SU-DHL-6 (cell line): ENCODE measurements around the gene TTLL11.

Experiments
- H2AFZ ChIP-seq: fragments of 200-600 bp; sonication (generic); 2 replicates; pipeline ENCODE4 v1.6.1; 2014; ENCODE audit warnings: low read depth, mild to moderate bottlenecking, moderate library complexity, mixed read lengths, antibody characterized with exemption, low read length; ENCODE audit not compliant: severe bottlenecking
- H3F3A ChIP-seq: fragments of 200-600 bp; shearing (Covaris generic); 2 replicates; pipeline ENCODE4 v1.6.0; 2016; ENCODE audit warnings: antibody characterized with exemption, mild to moderate bottlenecking; ENCODE audit not compliant: insufficient read depth
- H3K27ac ChIP-seq: fragments of 200-600 bp; sonication (generic); 2 replicates; pipeline ENCODE4 v1.5.1; 2016; ENCODE audit warnings: low read depth, mild to moderate bottlenecking, low read length, moderate library complexity, mixed read lengths
- H3K27me3 ChIP-seq: fragments of 200-600 bp; sonication (generic), shearing (Covaris generic); 2 replicates; pipeline ENCODE4 v1.6.0; 2014; ENCODE audit warnings: mild to moderate bottlenecking, low read length
- H3K36me3 ChIP-seq: fragments of 200-600 bp; sonication (generic); 2 replicates; pipeline ENCODE4 v1.6.1; 2014; ENCODE audit warnings: mild to moderate bottlenecking, low read length, mixed read lengths
- H3K4me2 ChIP-seq: fragments of 300-600, 200-600 bp; shearing (Covaris generic), sonication (generic); 2 replicates; pipeline ENCODE4 v1.6.0; 2014; ENCODE audit warnings: low read length, low read depth, mild to moderate bottlenecking; ENCODE audit not compliant: poor library complexity, severe bottlenecking
- H3K4me3 ChIP-seq: fragments of 200-600 bp; sonication (generic); 2 replicates; pipeline ENCODE4 v1.5.1; 2014; ENCODE audit warnings: antibody characterized with exemption, low read length, mild to moderate bottlenecking, mixed read lengths; ENCODE audit not compliant: insufficient read depth, poor library complexity, severe bottlenecking
- H3K79me2 ChIP-seq: fragments of 200-600 bp; sonication (generic); 2 replicates; pipeline ENCODE4 v1.6.1; 2014; ENCODE audit warnings: mild to moderate bottlenecking, low read length, moderate library complexity; ENCODE audit not compliant: insufficient read depth
- H3K9ac ChIP-seq: fragments of 200-600 bp; sonication (generic); 2 replicates; pipeline ENCODE4 v1.7.0; 2014; ENCODE audit warnings: mild to moderate bottlenecking, low read length
- H3K9me2 ChIP-seq: fragments of 200-600 bp; sonication (generic); replicated peaks from 2 replicates; pipeline ENCODE4 v1.6.1; 2014; ENCODE audit warnings: low read length; ENCODE audit not compliant: insufficient read depth
- H3K9me3 ChIP-seq: fragments of 200-600 bp; sonication (generic); 2 replicates; pipeline ENCODE4 v1.6.1; 2014; ENCODE audit warnings: low read length, mixed read lengths; ENCODE audit not compliant: insufficient read depth
- H4K20me1 ChIP-seq: fragments of 200-600 bp; sonication (generic); 2 replicates; pipeline ENCODE4 v1.6.1; 2014; ENCODE audit warnings: low read depth, mild to moderate bottlenecking, antibody characterized with exemption, low read length, moderate library complexity, mixed read lengths
- CTCF ChIP-seq: fragments of 200-600 bp; sonication (generic); IDR thresholded peaks from one replicate; pipeline ENCODE4 v1.5.1; 2017; ENCODE audit warnings: antibody characterized with exemption, mild to moderate bottlenecking, low read length, moderate library complexity; ENCODE audit not compliant: insufficient read depth, poor library complexity, severe bottlenecking
- EZH2phosphoT487 ChIP-seq: fragments of 200-600 bp; sonication (generic), shearing (Covaris generic); conservative IDR thresholded peaks from 2 replicates; pipeline ENCODE4 v1.6.1; 2018; ENCODE audit warnings: mild to moderate bottlenecking, antibody characterized with exemption, low read length, moderate library complexity, mixed read lengths

TTLL11 gene

GRCh38 chr9:121776001-121776738 lies 316.9 kb downstream of the TTLL11 start:
- Histone ChIP-seq H3F3A (no peaks in the 10 kb centered on the region), H3K27ac (no peak overlapping the region), H3K9me2 (no peaks in the 10 kb centered on the region), H2AFZ (no peak overlapping the region), H3K27me3 (no peaks in the 10 kb centered on the region), H3K9ac (no peak overlapping the region), H4K20me1 (no peaks in the 10 kb centered on the region), H3K36me3 (no peaks in the 10 kb centered on the region), H3K4me2 (no peak overlapping the region), H3K4me3 (no peak overlapping the region), H3K9me3 (no peaks in the 10 kb centered on the region), H3K79me2 (no peaks in the 10 kb centered on the region)
- TF ChIP-seq CTCF (no peak), EZH2phosphoT487 (no peak)

GRCh38 chr9:121774715-121775613 lies 318.1 kb downstream of the TTLL11 start:
- no peaks in the 10 kb centered on the region for H3K27me3 ChIP-seq
- no peaks in the 10 kb centered on the region for H3F3A ChIP-seq
- H3K9me2 ChIP-seq: no peaks in the 10 kb centered on the region
- TF ChIP-seq EZH2phosphoT487: no peak
- no peak for TF ChIP-seq CTCF
- H3K4me2 ChIP-seq: no peak overlapping the region
- H3K36me3 ChIP-seq: no peaks in the 10 kb centered on the region
- no peak overlapping the region for H3K9ac ChIP-seq
- no peak overlapping the region for H2AFZ ChIP-seq
- no peaks in the 10 kb centered on the region for H3K9me3 ChIP-seq
- H3K27ac ChIP-seq: no peak overlapping the region
- no peaks in the 10 kb centered on the region for H3K79me2 ChIP-seq
- H4K20me1 ChIP-seq: no peaks in the 10 kb centered on the region
- H3K4me3 ChIP-seq: no peak overlapping the region

- Histone ChIP-seq H4K20me1 (no peaks in the 10 kb centered on the region), H3K36me3 (no peaks in the 10 kb centered on the region), H3K9me2 (no peaks in the 10 kb centered on the region), H3K27ac (no peak overlapping the region), H3F3A (no peaks in the 10 kb centered on the region), H3K9ac (no peak overlapping the region), H3K4me3 (no peak overlapping the region), H3K9me3 (no peaks in the 10 kb centered on the region), H2AFZ (no peak overlapping the region), H3K4me2 (no peak overlapping the region), H3K79me2 (no peaks in the 10 kb centered on the region), H3K27me3 (no peaks in the 10 kb centered on the region)
- TF ChIP-seq EZH2phosphoT487 (no peak), CTCF (no peak)
Observed at GRCh38 chr9:121773954-121774714, 319.0 kb downstream of the TTLL11 start.
